Fibroblast of mammary gland (primary cell): Measurements from ENCODE around the gene ASMTL.

Experiments
- DNase-seq: peaks from one replicate; pipeline ENCODE4 v3.0.0-alpha.2; 2010; ENCODE audit warnings: low read depth
- H3K4me3 ChIP-seq: 2 replicates; pipeline ENCODE4 v1.5.1; 2011; ENCODE audit warnings: low read depth, mild to moderate bottlenecking, low read length, moderate library complexity; ENCODE audit not compliant: control insufficient read depth
- TF ChIP-seq, protein P1 (sequence below): conservative IDR thresholded peaks from 2 replicates; pipeline ENCODE4 v1.5.1; 2011; ENCODE audit warnings: low read depth, low read length, inconsistent platforms; ENCODE audit not compliant: control insufficient read depth, insufficient read depth

The ASMTL gene

DNA sequence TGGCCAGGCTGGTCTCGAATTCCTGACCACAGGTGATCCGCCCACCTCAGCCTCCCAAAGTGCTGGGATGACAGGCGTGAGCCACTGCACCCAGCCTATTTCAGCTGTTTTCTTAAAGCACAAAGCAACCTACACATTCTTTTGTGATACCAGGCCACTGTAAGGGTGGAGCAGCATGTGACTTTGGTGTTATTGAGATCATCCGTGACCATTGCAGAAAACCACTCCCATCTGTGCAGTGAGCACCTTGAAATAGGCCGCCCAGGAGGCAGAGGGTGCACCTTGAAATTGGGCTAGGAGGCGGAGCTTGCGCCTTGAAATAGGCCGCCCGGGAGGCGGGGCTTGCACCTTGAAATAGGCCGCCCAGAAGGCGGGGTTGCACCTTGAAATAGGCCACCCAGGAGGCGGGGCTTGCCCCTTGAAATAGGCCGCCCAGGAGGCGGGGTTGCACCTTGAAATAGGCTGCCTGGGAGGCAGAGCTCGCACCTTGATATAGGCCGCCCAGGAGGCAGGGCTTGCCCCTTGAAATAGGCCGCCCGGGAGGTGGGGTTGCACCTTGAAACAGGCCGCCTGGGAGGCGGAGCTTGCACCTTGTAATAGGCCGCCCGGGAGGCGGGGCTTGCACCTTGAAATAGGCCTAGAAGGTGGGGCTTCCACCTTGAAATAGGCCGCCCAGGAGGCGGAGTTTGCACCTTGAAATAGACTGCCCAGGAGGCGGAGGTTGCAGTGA, 51.8 kb downstream of the ASMTL start:
- no peak overlapping the region for H3K4me3 ChIP-seq
- TF ChIP-seq, protein P1, sequence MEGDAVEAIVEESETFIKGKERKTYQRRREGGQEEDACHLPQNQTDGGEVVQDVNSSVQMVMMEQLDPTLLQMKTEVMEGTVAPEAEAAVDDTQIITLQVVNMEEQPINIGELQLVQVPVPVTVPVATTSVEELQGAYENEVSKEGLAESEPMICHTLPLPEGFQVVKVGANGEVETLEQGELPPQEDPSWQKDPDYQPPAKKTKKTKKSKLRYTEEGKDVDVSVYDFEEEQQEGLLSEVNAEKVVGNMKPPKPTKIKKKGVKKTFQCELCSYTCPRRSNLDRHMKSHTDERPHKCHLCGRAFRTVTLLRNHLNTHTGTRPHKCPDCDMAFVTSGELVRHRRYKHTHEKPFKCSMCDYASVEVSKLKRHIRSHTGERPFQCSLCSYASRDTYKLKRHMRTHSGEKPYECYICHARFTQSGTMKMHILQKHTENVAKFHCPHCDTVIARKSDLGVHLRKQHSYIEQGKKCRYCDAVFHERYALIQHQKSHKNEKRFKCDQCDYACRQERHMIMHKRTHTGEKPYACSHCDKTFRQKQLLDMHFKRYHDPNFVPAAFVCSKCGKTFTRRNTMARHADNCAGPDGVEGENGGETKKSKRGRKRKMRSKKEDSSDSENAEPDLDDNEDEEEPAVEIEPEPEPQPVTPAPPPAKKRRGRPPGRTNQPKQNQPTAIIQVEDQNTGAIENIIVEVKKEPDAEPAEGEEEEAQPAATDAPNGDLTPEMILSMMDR = no peak
- no peak for DNase-seq

- DNase-seq = no peak
Observed at GRCh38 chrX:1400049-1400448, 52.7 kb downstream of the ASMTL start.

DNA sequence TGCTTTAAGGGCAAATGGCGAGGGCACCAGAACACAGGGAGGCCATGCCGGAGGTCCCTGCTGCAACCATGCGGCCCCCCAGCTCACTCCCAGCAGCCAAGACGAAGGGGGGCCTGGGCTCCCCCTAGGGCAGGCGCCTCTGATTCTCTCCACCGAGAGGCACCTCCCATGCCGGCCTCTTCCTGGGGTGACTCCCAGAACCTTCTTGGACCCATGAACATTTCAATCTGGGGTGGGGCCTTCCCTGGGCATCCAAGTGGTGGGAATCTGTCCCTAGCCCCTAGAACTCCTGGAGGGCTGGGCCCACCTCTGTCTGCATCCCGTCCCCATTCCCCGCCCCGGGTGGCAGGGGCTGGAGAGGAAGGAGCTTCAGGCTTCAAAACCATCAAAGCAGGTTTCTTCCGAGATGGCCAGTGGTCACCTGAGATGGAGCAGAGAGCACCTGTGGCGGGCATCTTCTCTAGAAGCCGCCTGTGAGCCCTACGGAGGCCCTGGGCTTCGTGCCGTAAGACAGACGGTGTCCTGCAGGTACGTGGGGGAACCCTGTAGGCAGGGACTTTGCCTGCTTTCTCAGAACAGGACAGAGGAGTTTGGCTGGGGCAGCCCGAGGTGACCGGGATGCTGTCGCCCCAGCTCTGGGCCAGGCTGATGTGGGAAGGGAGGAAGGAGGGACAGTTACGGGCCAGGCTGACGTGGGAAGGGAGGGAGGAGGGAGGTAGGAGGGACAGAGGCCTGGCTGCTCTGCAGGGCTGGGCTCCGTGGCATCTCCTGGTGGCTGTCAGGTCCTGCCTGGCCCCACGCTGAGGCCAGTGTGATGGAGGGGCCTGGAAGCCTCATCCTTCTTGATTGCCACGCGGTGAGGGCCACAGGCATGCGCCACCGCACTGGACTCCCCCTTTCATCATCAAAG, 54.0 kb downstream of the ASMTL start:
- no peak for DNase-seq
- no peak overlapping the region for H3K4me3 ChIP-seq
- TF ChIP-seq, protein P1 = no peak

More at GRCh38 chrX:1400049-1400448, 52.7 kb downstream of the ASMTL start:
- no peak overlapping the region for H3K4me3 ChIP-seq
- TF ChIP-seq, protein P1 = no peak

GRCh38 chrX:1397441-1398270, 55.1 kb downstream of the ASMTL start:
- TF ChIP-seq, protein P1 = no peak
- DNase-seq = no peak
- H3K4me3 ChIP-seq = no peak overlapping the region

DNA sequence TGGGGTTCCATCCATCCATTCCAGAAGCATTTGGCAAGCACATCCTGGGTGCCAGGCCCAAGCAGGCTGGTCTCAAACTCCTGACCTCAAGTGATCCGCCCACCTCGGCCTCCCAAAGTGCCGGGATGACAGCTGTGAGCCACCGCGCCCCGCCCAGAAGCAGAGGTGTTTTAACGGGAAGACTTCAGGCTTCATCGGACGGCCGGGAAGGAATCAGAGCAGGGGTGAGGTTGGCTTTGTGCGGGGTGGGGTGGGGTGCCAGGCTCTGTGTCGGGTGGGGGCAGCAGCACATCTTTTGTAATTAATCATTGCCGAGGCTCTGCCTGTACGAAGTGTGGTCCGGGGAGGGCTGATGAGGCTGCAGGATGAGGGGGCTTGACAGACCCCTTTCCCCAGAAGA, 55.7 kb downstream of the ASMTL start:
- no peak for DNase-seq
- TF ChIP-seq, protein P1 = no peak
- no peak overlapping the region for H3K4me3 ChIP-seq

DNA sequence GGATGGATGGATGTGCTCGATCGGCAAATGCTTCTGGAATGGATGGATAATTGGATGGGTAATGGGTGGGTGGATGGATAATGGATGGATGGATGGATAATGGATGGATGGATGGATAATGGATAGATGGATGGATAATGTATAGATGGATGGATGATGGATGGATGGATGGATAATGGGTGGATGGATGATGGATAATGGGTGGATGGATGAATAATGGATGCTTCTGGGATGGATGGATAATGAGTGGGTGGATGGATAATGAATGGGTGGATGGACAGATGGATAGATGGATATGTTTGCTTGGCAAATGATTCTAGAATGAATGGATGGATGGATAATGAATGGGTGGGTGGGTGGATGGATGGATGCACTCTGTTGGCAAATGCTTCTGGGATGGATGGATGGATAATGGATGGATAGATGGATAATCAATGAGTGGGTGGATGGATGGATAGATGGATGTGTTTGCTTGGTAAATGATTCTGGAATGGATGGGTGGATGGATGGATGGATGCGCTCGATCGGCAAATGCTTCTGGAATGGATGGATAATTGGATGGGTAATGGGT, 57.0 kb downstream of the ASMTL start:
- TF ChIP-seq, protein P1 = no peak
- H3K4me3 ChIP-seq = no peak overlapping the region
- no peak for DNase-seq
